HCT116 (cell line): ENCODE measurements around the gene LFNG. TPM values are rescaled to one million over a fixed set of nuclear protein-coding genes. Genes with fewer than 3 reads are reported as not detected.

Source experiments
- ATAC-seq: fragments of 200-7000 bp; cut with Tn5 transposase; 2 replicates; pipeline ENCODE4 v1.9.1; 2020; ENCODE audit warnings: mild to moderate bottlenecking, moderate library complexity
- BruUV-seq: library from RNA; stranded (reverse); fragments of 400-500 nt; replicated peaks from 2 replicates; lab custom pipeline; 2021; lab: Mats Ljungman, UMichigan
- CTCF ChIA-PET: fragments of 300-600 bp; sonication (Branson Sonifier 250); formaldehyde crosslinking; loops from one replicate; lab custom pipeline; 2021; ENCODE audit warnings: antibody characterized with exemption; lab: Charles Lee
- POLR2A ChIA-PET: fragments of 300-600, 350-600 bp; sonication (Branson Sonifier 250); formaldehyde crosslinking; loops from one replicate; lab custom pipeline; 2021; ENCODE audit warnings: antibody characterized with exemption; lab: Charles Lee
- RAD21 ChIA-PET, 2 experiments: fragments of 300-600 bp; sonication (Branson Sonifier 250); formaldehyde crosslinking; loops; one replicate each; lab custom pipeline; 2023; ENCODE audit warnings: low total read pairs in 2 of 2; ENCODE audit not compliant: uncharacterized antibody in 2 of 2, unreplicated experiment in 2 of 2, low non-redundant PET in 1 of 2; lab: Charles Lee
- DNase-seq: peaks from one replicate; pipeline ENCODE4 v3.0.0-alpha.2; 2010; ENCODE audit warnings: low read depth, low spot score
- H2AFZ ChIP-seq: fragments of 200-600 bp; shearing (Covaris generic), sonication (generic); 2 replicates; pipeline ENCODE4 v1.6.1; 2017; ENCODE audit warnings: low read depth, mixed run types, mixed read lengths, antibody characterized with exemption, low read length; ENCODE audit not compliant: poor library complexity, severe bottlenecking
- H3K27ac ChIP-seq: 2 replicates; pipeline ENCODE4 v1.5.1; 2012; ENCODE audit warnings: low read depth, low read length
- H3K27me3 ChIP-seq: fragments of 200-600 bp; sonication (generic); 2 replicates; pipeline ENCODE4 v1.6.1; 2016; ENCODE audit warnings: mixed run types, low read length, mixed read lengths; ENCODE audit not compliant: insufficient read depth
- H3K36me3 ChIP-seq, 2 experiments: fragments of 200-500 bp in 1 of 2; fragments of 200-600 bp in 1 of 2; sonication (Bioruptor generic) in 1 of 2; sonication (generic) in 1 of 2; 2 replicates each; pipeline versions ENCODE4 v1.5.1 to v1.6.1; 2014 to 2016; ENCODE audit warnings: low read length in 2 of 2, inconsistent platforms in 1 of 2, mixed read lengths in 1 of 2, mixed run types in 1 of 2; ENCODE audit not compliant: insufficient read depth in 2 of 2, control insufficient read depth in 1 of 2
- H3K4me1 ChIP-seq, 2 experiments: fragments of 200-600 bp in 1 of 2; sonication (generic) in 1 of 2; 2 replicates each; pipeline versions ENCODE4 v1.5.1 to v1.6.1; 2012 to 2017; ENCODE audit warnings: low read length in 2 of 2, inconsistent platforms in 1 of 2, mild to moderate bottlenecking in 1 of 2, mixed read lengths in 1 of 2, mixed run types in 1 of 2, moderate library complexity in 1 of 2; ENCODE audit not compliant: insufficient read depth in 2 of 2, control insufficient read depth in 1 of 2
- H3K4me2 ChIP-seq: fragments of 200-600 bp; sonication (generic); 2 replicates; pipeline ENCODE4 v1.6.1; 2017; ENCODE audit warnings: mixed run types, low read length, mixed read lengths
- H3K4me3 ChIP-seq, 2 experiments: fragments of 200-600 bp in 1 of 2; sonication (generic) in 1 of 2; replicated peaks in 1 of 2; 2 replicates each; pipeline ENCODE4 v1.5.1; 2011 to 2016; ENCODE audit warnings: low read length in 2 of 2, control low read depth in 1 of 2, low read depth in 1 of 2, mild to moderate bottlenecking in 1 of 2, mixed read lengths in 1 of 2, mixed run types in 1 of 2
- H3K79me2 ChIP-seq: fragments of 200-600 bp; sonication (generic); 2 replicates; pipeline ENCODE4 v1.6.1; 2017; ENCODE audit warnings: mild to moderate bottlenecking, mixed run types, low read length, moderate library complexity, mixed read lengths; ENCODE audit not compliant: insufficient read depth
- H3K9ac ChIP-seq: fragments of 200-600 bp; sonication (generic); 2 replicates; pipeline ENCODE4 v1.6.1; 2016; ENCODE audit warnings: low read length, mixed read lengths
- H3K9me2 ChIP-seq: fragments of 200-600 bp; sonication (generic), shearing (Covaris generic); 2 replicates; pipeline ENCODE4 v1.6.1; 2017; ENCODE audit warnings: mixed run types, mild to moderate bottlenecking, moderate library complexity; ENCODE audit not compliant: insufficient read depth
- H3K9me3 ChIP-seq, 2 experiments: fragments of 200-500 bp in 1 of 2; fragments of 200-600 bp in 1 of 2; sonication (Bioruptor generic) in 1 of 2; sonication (generic) in 1 of 2; 2 replicates each; pipeline ENCODE4 v1.6.1; 2014 to 2017; ENCODE audit warnings: low read length in 2 of 2, mixed read lengths in 2 of 2, inconsistent platforms in 1 of 2, low read depth in 1 of 2, mild to moderate bottlenecking in 1 of 2, mixed run types in 1 of 2, moderate library complexity in 1 of 2; ENCODE audit not compliant: control insufficient read depth in 1 of 2, insufficient read depth in 1 of 2
- H4K20me1 ChIP-seq: fragments of 200-600 bp; sonication (generic), shearing (Covaris generic); 2 replicates; pipeline ENCODE4 v1.6.1; 2017; ENCODE audit warnings: mixed run types, mild to moderate bottlenecking, moderate library complexity; ENCODE audit not compliant: insufficient read depth
- CEBPB ChIP-seq: IDR thresholded peaks from 2 replicates; pipeline ENCODE4 v1.6.1; 2012; ENCODE audit warnings: low read depth
- ELF1 ChIP-seq: IDR thresholded peaks from 2 replicates; pipeline ENCODE4 v1.6.1; 2012; ENCODE audit warnings: low read depth, borderline replicate concordance
- EZH2phosphoT487 ChIP-seq: fragments of 200-600 bp; IDR thresholded peaks from 2 replicates; pipeline ENCODE4 v1.6.1; 2018; ENCODE audit warnings: antibody characterized with exemption, borderline replicate concordance
- POLR2A ChIP-seq: IDR thresholded peaks from 2 replicates; pipeline ENCODE4 v1.7.0; 2011; ENCODE audit warnings: borderline replicate concordance; ENCODE audit not compliant: insufficient read depth, insufficient read length; ENCODE audit errors: extremely low read depth
- POLR2AphosphoS5 ChIP-seq: IDR thresholded peaks from 2 replicates; pipeline ENCODE4 v1.6.1; 2011; ENCODE audit warnings: mild to moderate bottlenecking, low read depth, low read length, moderate library complexity
- SIN3A ChIP-seq: IDR thresholded peaks from 2 replicates; pipeline ENCODE4 v1.6.1; 2012; ENCODE audit warnings: low read depth
- YY1 ChIP-seq: IDR thresholded peaks from 2 replicates; pipeline ENCODE4 v1.6.1; 2011; ENCODE audit warnings: low read length, low read depth, moderate library complexity, mild to moderate bottlenecking; ENCODE audit not compliant: insufficient replicate concordance; ENCODE audit errors: extremely low read depth
- ZFX ChIP-seq: fragments of 450-650 bp; IDR thresholded peaks from 2 replicates; pipeline ENCODE4 v1.6.1; 2017
- ZNF274 ChIP-seq: fragments of 200-500 bp; sonication (Bioruptor generic); IDR thresholded peaks from 2 replicates; pipeline ENCODE4 v1.6.1; 2014; ENCODE audit warnings: mild to moderate bottlenecking, low read depth, low read length, inconsistent platforms
- intact Hi-C: fragments of 100-400 bp; cut with micrococcal nuclease; formaldehyde crosslinking; loops from 2 replicates; pipeline ENCODE4 v1.10.0; 2022
- total RNA-seq: library from RNA; stranded (reverse); gene quantifications from one replicate; pipeline ENCODE4 v1.2.1, GENCODE V29; 2021; ENCODE audit not compliant: unreplicated experiment
- TF ChIP-seq, protein P1 (sequence below): IDR thresholded peaks from 2 replicates; pipeline ENCODE4 v1.6.1; 2012

The LFNG gene
- total RNA-seq, 1 experiment from 2014 or later: 14.3 TPM

DNA sequence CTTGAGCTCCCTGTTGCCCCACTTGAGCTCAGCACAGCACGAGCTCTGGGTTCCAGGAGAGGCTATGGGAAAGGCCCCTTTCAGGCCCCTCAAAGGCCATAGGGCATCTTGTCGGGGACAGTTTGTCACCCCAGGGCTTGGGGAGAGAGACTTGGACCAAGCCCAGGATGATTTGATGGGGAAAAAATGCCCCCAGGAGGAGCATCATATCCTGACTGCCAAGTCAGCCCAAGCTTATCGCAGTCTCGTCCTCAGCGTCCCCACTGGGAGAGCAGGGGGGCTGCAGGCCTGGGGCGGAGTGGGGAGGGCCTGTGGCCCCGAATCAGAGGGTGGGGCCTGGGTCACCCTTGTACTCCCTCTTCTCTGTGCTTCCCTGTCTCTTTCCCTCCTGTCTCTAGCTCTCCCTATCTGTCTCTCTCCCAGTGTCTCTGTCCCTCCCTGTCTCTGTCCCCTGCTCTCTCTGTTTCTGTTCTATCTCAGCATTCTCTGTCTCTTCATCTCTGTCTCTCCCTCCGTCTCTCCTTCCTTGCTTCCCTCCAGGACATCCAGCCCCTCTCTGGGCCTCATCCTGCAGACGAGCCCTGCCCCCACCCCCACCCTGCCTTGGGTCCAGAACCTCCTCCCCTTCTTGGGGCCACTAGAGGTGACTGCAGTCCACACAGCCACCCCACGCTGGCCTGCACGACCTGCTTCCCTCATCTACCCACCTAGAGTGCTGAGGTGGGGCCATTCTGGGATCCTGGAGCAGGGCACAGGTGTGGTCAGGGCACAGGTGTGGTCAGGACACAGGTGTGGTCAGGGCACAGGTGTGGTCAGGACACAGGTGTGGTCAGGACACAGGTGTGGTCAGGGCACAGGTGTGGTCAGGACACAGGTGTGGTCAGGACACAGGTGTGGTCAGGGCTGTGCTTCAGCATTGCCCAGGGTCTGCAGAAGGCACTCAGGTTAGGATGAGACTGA lies 26.1 kb upstream of the LFNG start:
- H3K4me3 ChIP-seq: no peak overlapping the region
- H3K9me3 ChIP-seq: no peaks in the 10 kb centered on the region
- ATAC-seq: no peak
- TF ChIP-seq CEBPB (no peak), POLR2A (no peak), ELF1 (no peak), ZFX (no peak), SIN3A (no peak), YY1 (no peak), EZH2phosphoT487 (no peak), POLR2AphosphoS5 (no peak), ZNF274 (no peak)
- TF ChIP-seq, protein P1, sequence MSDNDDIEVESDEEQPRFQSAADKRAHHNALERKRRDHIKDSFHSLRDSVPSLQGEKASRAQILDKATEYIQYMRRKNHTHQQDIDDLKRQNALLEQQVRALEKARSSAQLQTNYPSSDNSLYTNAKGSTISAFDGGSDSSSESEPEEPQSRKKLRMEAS: no peak
- TF ChIP-seq, all 23 proteins: peak for 0
- H3K4me2 ChIP-seq: no peak overlapping the region
- POLR2A ChIA-PET: no interaction called here
- H4K20me1 ChIP-seq: no peaks in the 10 kb centered on the region
- no TSS peak for BruUV-seq
- H3K27me3 ChIP-seq: no peaks in the 10 kb centered on the region
- RAD21 ChIA-PET: no interaction called here
- H2AFZ ChIP-seq: no peak overlapping the region
- DNase-seq: no peak
- H3K9me2 ChIP-seq: no peaks in the 10 kb centered on the region
- H3K4me1 ChIP-seq: no peaks in the 10 kb centered on the region; a peak in 1 of 4 replicates
- no peak overlapping the region for H3K9ac ChIP-seq
- CTCF ChIA-PET: no interaction called here
- H3K79me2 ChIP-seq: no peaks in the 10 kb centered on the region
- no peak overlapping the region for H3K27ac ChIP-seq
- H3K36me3 ChIP-seq: no peaks in the 10 kb centered on the region
- intact Hi-C loops: no loop called here
